ENCODE measurements around the gene DHRSX. TPM values are rescaled to one million over a fixed set of nuclear protein-coding genes. Genes with fewer than 3 reads are reported as not detected.

DHRSX gene
- polyA plus RNA-seq, 2 of the 4 experiments (the other 2 are of a cell fraction) = 32.1 to 56.3 TPM

GRCh38 chrX:2283111-2283859, 217.5 kb downstream of the DHRSX start:
- WGBS (ENCODE audit: missing lambda C conversion rate) = 90% methylated on average over 21 of the region's 21 CpGs
- DNase-seq (ENCODE audit: low read depth in 1 of 2, low spot score in 1 of 2) (no peak), FAIRE-seq (no peak), ATAC-seq (peak; percentile 68; a peak in 5 of 6 replicates)
- POLR2A ChIA-PET = no interaction called here
- no peak overlapping the region for H3K4me3 ChIP-seq
- H3K4me1 ChIP-seq = no peaks in the 10 kb centered on the region
- CTCF ChIA-PET = no interaction called here
- peaks cover 10% of the 10 kb centered on the region; the same call in 1 of the 3 replicates for H3K9me3 ChIP-seq
- TF ChIP-seq EHMT2 (IDR thresholded peaks at IDR 0.05; ENCODE audit: low read depth) = no peak
- no peak for TF ChIP-seq SMC3 (IDR thresholded peaks at IDR 0.05)
- no peak for TF ChIP-seq HEYL (CRISPR knock-in tag; IDR thresholded peaks at IDR 0.05)
- no peak for TF ChIP-seq BHLHE40 (IDR thresholded peaks at IDR 0.05; ENCODE audit: low read depth, low read length)
- TF ChIP-seq MYC (IDR thresholded peaks at IDR 0.05; ENCODE audit: borderline replicate concordance, low read length) = no peak
- no peak for TF ChIP-seq EHF (CRISPR knock-in tag; IDR thresholded peaks at IDR 0.05)
- TF ChIP-seq HOXB13 (CRISPR knock-in tag; IDR thresholded peaks at IDR 0.05; ENCODE audit: low read depth) = no peak
- TF ChIP-seq ZSCAN20 (CRISPR knock-in tag; IDR thresholded peaks at IDR 0.05) = no peak
- TF ChIP-seq USF2 (IDR thresholded peaks at IDR 0.05) = no peak
- no peak for TF ChIP-seq NR3C1 (IDR thresholded peaks at IDR 0.05)
- TF ChIP-seq CEBPB (IDR thresholded peaks at IDR 0.05) = no peak
- no peak for TF ChIP-seq POLR2A (IDR thresholded peaks at IDR 0.05; ENCODE audit: low read length)
- TF ChIP-seq KDM1A (IDR thresholded peaks at IDR 0.05; ENCODE audit: low read depth) = no peak
- no peak for TF ChIP-seq PHF8 (IDR thresholded peaks at IDR 0.05; ENCODE audit: borderline replicate concordance, low read depth)
- no peak overlapping the region for H3K27ac ChIP-seq
- H3K4me2 ChIP-seq = no peak overlapping the region

- POLR2A ChIA-PET = no interaction called here
- Histone ChIP-seq H3K4me2 (no peak overlapping the region), H3K9me3 (peaks cover 10% of the 10 kb centered on the region; the same call in 1 of the 3 replicates), H3K4me3 (no peak overlapping the region), H3K4me1 (no peaks in the 10 kb centered on the region), H3K27ac (no peak overlapping the region)
- WGBS (ENCODE audit: missing lambda C conversion rate) = 67% methylated on average over 4 of the region's 5 CpGs
- peak in 1 of 2 experiments; percentile 47; a peak in 1 of 6 replicates for ATAC-seq
- CTCF ChIA-PET = no interaction called here
- no peak for TF ChIP-seq CHD2 (IDR thresholded peaks at IDR 0.05; ENCODE audit: low read length, partially characterized antibody)
- TF ChIP-seq POLR2A (IDR thresholded peaks at IDR 0.05; ENCODE audit: low read length) = no peak
- TF ChIP-seq HOXB13 (CRISPR knock-in tag; IDR thresholded peaks at IDR 0.05; ENCODE audit: low read depth) = no peak
- TF ChIP-seq MAZ (IDR thresholded peaks at IDR 0.05; ENCODE audit: borderline replicate concordance, low read depth, low read length) = no peak
- TF ChIP-seq ESRRA (IDR thresholded peaks at IDR 0.05; ENCODE audit: borderline replicate concordance, low read length) = no peak
- no peak for TF ChIP-seq PBX3 (IDR thresholded peaks at IDR 0.05)
- no peak for FAIRE-seq
- DNase-seq (ENCODE audit: low read depth in 1 of 2, low spot score in 1 of 2) = no peak
Measured at GRCh38 chrX:2282490-2283090, 218.2 kb downstream of the DHRSX start.

- WGBS (ENCODE audit: missing lambda C conversion rate) = 92% methylated on average over 5 of the region's 5 CpGs
- ChIA-PET POLR2A (no interaction called here), CTCF (no interaction called here)
- DNase-seq (ENCODE audit: low read depth in 1 of 2, low spot score in 1 of 2) (no peak), FAIRE-seq (no peak), ATAC-seq (no peak)
- H3K4me3 ChIP-seq = no peak overlapping the region
- no peaks in the 10 kb centered on the region for H3K9me3 ChIP-seq
- H3K27ac ChIP-seq = no peak overlapping the region
- TF ChIP-seq ZNF302 (CRISPR knock-in tag; IDR thresholded peaks at IDR 0.05) = no peak
- no peak for TF ChIP-seq FOXS1 (CRISPR knock-in tag; IDR thresholded peaks at IDR 0.05)
- no peak for TF ChIP-seq MAX (IDR thresholded peaks at IDR 0.05)
- no peak for TF ChIP-seq EHMT2 (IDR thresholded peaks at IDR 0.05; ENCODE audit: low read depth)
- no peak for TF ChIP-seq REST (IDR thresholded peaks at IDR 0.05)
- TF ChIP-seq HOXA7 (CRISPR knock-in tag; IDR thresholded peaks at IDR 0.05) = no peak
- TF ChIP-seq ESRRA (IDR thresholded peaks at IDR 0.05; ENCODE audit: borderline replicate concordance, low read length) = no peak
- no peak for TF ChIP-seq PBX3 (IDR thresholded peaks at IDR 0.05)
- TF ChIP-seq RAD21 (conservative IDR thresholded peaks at IDR 0.05 in 1 of 2, IDR thresholded peaks at IDR 0.05 in 1 of 2) = no peak
- no peak for TF ChIP-seq SMC3 (IDR thresholded peaks at IDR 0.05)
- no peak for TF ChIP-seq JUN (IDR thresholded peaks at IDR 0.05)
- TF ChIP-seq NPAS2 (CRISPR knock-in tag; IDR thresholded peaks at IDR 0.05; ENCODE audit: borderline replicate concordance) = no peak
- TF ChIP-seq ZFP36 (IDR thresholded peaks at IDR 0.05; ENCODE audit: borderline replicate concordance, partially characterized antibody) = no peak
- H3K4me1 ChIP-seq = no peaks in the 10 kb centered on the region
- H3K4me2 ChIP-seq = no peak overlapping the region
Measured at GRCh38 chrX:2272337-2272736, 228.4 kb downstream of the DHRSX start.

All from A549 (cell line).